H9 (cell line): ENCODE results near the gene FAM151A. TPM values are rescaled to one million over a fixed set of nuclear protein-coding genes. Genes with fewer than 3 reads are reported as not detected.

ENCODE experiments used
- DNase-seq: peaks from one replicate; pipeline ENCODE4 v3.0.0-alpha.2; 2017
- H2AFZ ChIP-seq: one replicate; pipeline ENCODE4 v1.6.1; 2013; ENCODE audit warnings: mild to moderate bottlenecking, low read length, control low read depth, moderate library complexity
- H2AK5ac ChIP-seq: 2 replicates; pipeline ENCODE4 v1.6.1; 2013; ENCODE audit warnings: low read length, control low read depth, mixed read lengths; ENCODE audit not compliant: insufficient read length
- H2BK120ac ChIP-seq: one replicate; pipeline ENCODE4 v1.6.1; 2013; ENCODE audit warnings: low read depth, mild to moderate bottlenecking, low read length, control low read depth, inconsistent platforms; ENCODE audit not compliant: poor library complexity, severe bottlenecking
- H2BK12ac ChIP-seq: 2 replicates; pipeline ENCODE4 v1.6.1; 2013; ENCODE audit warnings: low read length, control low read depth, mixed read lengths, low read depth; ENCODE audit not compliant: insufficient read length
- H2BK15ac ChIP-seq: 2 replicates; pipeline ENCODE4 v1.6.1; 2013; ENCODE audit warnings: low read depth, low read length, control low read depth
- H2BK20ac ChIP-seq: one replicate; pipeline ENCODE4 v1.6.1; 2013; ENCODE audit warnings: low read depth, mild to moderate bottlenecking, low read length, control low read depth, inconsistent platforms; ENCODE audit not compliant: poor library complexity, severe bottlenecking
- H2BK5ac ChIP-seq: 2 replicates; pipeline ENCODE4 v1.6.1; 2013; ENCODE audit warnings: low read length, control low read depth, mixed read lengths; ENCODE audit not compliant: insufficient read length
- H3K14ac ChIP-seq: 2 replicates; pipeline ENCODE4 v1.6.1; 2013; ENCODE audit warnings: low read length, control low read depth; ENCODE audit not compliant: insufficient read depth
- H3K18ac ChIP-seq: 2 replicates; pipeline ENCODE4 v1.6.1; 2013; ENCODE audit warnings: low read depth, mild to moderate bottlenecking, mixed read lengths, low read length, control low read depth; ENCODE audit not compliant: insufficient read length
- H3K23ac ChIP-seq: 2 replicates; pipeline ENCODE4 v1.6.1; 2013; ENCODE audit warnings: low read length, control low read depth, mixed read lengths, low read depth; ENCODE audit not compliant: insufficient read length
- H3K23me2 ChIP-seq: 2 replicates; pipeline ENCODE4 v1.6.1; 2013; ENCODE audit warnings: low read depth, mild to moderate bottlenecking, mixed read lengths, low read length, control low read depth; ENCODE audit not compliant: insufficient read length, poor library complexity, severe bottlenecking
- H3K27ac ChIP-seq: 2 replicates; pipeline ENCODE4 v1.5.1; 2013; ENCODE audit warnings: low read length, control low read depth, mixed read lengths, low read depth; ENCODE audit not compliant: insufficient read length
- H3K27me3 ChIP-seq: 2 replicates; pipeline ENCODE4 v1.6.1; 2013; ENCODE audit warnings: low read length, control low read depth, inconsistent platforms; ENCODE audit not compliant: insufficient read depth
- H3K4ac ChIP-seq: 2 replicates; pipeline ENCODE4 v1.6.1; 2013; ENCODE audit warnings: low read depth, mild to moderate bottlenecking, control low read depth, inconsistent platforms, low read length, moderate library complexity
- H3K4me1 ChIP-seq: 2 replicates; pipeline ENCODE4 v1.6.1; 2013; ENCODE audit warnings: low read length, control low read depth, inconsistent platforms; ENCODE audit not compliant: insufficient read depth
- H3K4me2 ChIP-seq: 2 replicates; pipeline ENCODE4 v1.6.1; 2013; ENCODE audit warnings: low read length, control low read depth, mixed read lengths; ENCODE audit not compliant: insufficient read length, insufficient read depth
- H3K56ac ChIP-seq: 2 replicates; pipeline ENCODE4 v1.6.1; 2013; ENCODE audit warnings: low read depth, mild to moderate bottlenecking, mixed read lengths, low read length, control low read depth; ENCODE audit not compliant: insufficient read length
- H3K79me1 ChIP-seq: 2 replicates; pipeline ENCODE4 v1.6.1; 2013; ENCODE audit warnings: low read depth, mild to moderate bottlenecking, moderate library complexity, low read length, control low read depth, inconsistent platforms; ENCODE audit not compliant: insufficient read depth, poor library complexity, severe bottlenecking
- H3K79me2 ChIP-seq: 2 replicates; pipeline ENCODE4 v1.6.1; 2013; ENCODE audit warnings: low read length, control low read depth, inconsistent platforms; ENCODE audit not compliant: insufficient read depth
- H3K9ac ChIP-seq: 2 replicates; pipeline ENCODE4 v1.6.1; 2013; ENCODE audit warnings: low read length, control low read depth, mixed read lengths; ENCODE audit not compliant: insufficient read length; ENCODE audit errors: extremely low read depth
- H3K9me3 ChIP-seq: one replicate; pipeline ENCODE4 v1.6.1; 2013; ENCODE audit warnings: low read depth, low read length, inconsistent platforms; ENCODE audit not compliant: control insufficient read depth
- H3T11ph ChIP-seq: one replicate; pipeline ENCODE4 v1.6.1; 2013; ENCODE audit warnings: mild to moderate bottlenecking, low read length, control low read depth, inconsistent platforms
- H4K20me1 ChIP-seq: one replicate; pipeline ENCODE4 v1.6.1; 2013; ENCODE audit not compliant: control insufficient read depth, insufficient read length, insufficient read depth
- H4K5ac ChIP-seq: 2 replicates; pipeline ENCODE4 v1.6.1; 2013; ENCODE audit warnings: low read depth, mild to moderate bottlenecking, mixed read lengths, low read length, control low read depth; ENCODE audit not compliant: insufficient read length
- H4K8ac ChIP-seq: replicated peaks from 2 replicates; pipeline ENCODE4 v1.6.1; 2013; ENCODE audit warnings: low read length, control low read depth, mixed read lengths, low read depth; ENCODE audit not compliant: insufficient read length
- H4K91ac ChIP-seq: 2 replicates; pipeline ENCODE4 v1.6.1; 2013; ENCODE audit warnings: low read depth, mild to moderate bottlenecking, moderate library complexity, mixed read lengths, low read length, control low read depth; ENCODE audit not compliant: insufficient read length
- H3K27ac Mint-ChIP-seq, 3 experiments: 2 replicates in 2 of 3; 3 replicates in 1 of 3; pipeline ENCODE4 v1.8.0; 2020 to 2021; ENCODE audit warnings: mixed read lengths in 3 of 3, mild to moderate bottlenecking in 1 of 3, moderate library complexity in 1 of 3
- H3K27me3 Mint-ChIP-seq: 2 replicates; pipeline ENCODE4 v1.8.0; 2021; ENCODE audit warnings: low read depth, mild to moderate bottlenecking, moderate library complexity, mixed read lengths
- H3K36me3 Mint-ChIP-seq, 3 experiments: 2 replicates in 2 of 3; 3 replicates in 1 of 3; pipeline ENCODE4 v1.8.0; 2020 to 2021; ENCODE audit warnings: low read depth in 3 of 3, mixed read lengths in 3 of 3; ENCODE audit not compliant: insufficient read depth in 1 of 3
- H3K4me1 Mint-ChIP-seq, 2 experiments: 2 replicates each; pipeline ENCODE4 v1.8.0; 2020; ENCODE audit warnings: mixed read lengths in 2 of 2
- H3K4me3 Mint-ChIP-seq, 2 experiments: 2 replicates in 1 of 2; 3 replicates in 1 of 2; pipeline ENCODE4 v1.8.0; 2020 to 2021; ENCODE audit warnings: mild to moderate bottlenecking in 2 of 2, mixed read lengths in 2 of 2, moderate library complexity in 1 of 2
- H3K9me3 Mint-ChIP-seq, 2 experiments: 2 replicates in 1 of 2; 3 replicates in 1 of 2; pipeline ENCODE4 v1.8.0; 2020; ENCODE audit warnings: mild to moderate bottlenecking in 2 of 2, mixed read lengths in 2 of 2, moderate library complexity in 1 of 2
- CTCF ChIP-seq: fragments of 200-600 bp; sonication (generic); conservative IDR thresholded peaks from 3 replicates; pipeline ENCODE4 v1.8.0; 2021; ENCODE audit warnings: antibody characterized with exemption, mild to moderate bottlenecking
- WGBS: extraction: QIAGEN DNeasy Blood & Tissue Kit; methylation state at CpG from one replicate; pipeline ENCODE4 v1.1.7; 2013; ENCODE audit warnings: missing lambda C conversion rate, low lambda C conversion rate, mixed read lengths; ENCODE audit not compliant: insufficient read length; ENCODE audit errors: extremely low coverage; 5-methylcytosine and 5-hydroxymethylcytosine counted together
- total RNA-seq: library from RNA; stranded (reverse); gene quantifications from 2 replicates; pipeline ENCODE4 v1.2.1, GENCODE V29; 2021

The FAM151A gene
- total RNA-seq, 1 experiment from 2014 or later: not detected

GRCh38 chr1:54658164-54658913, 35.0 kb upstream of the FAM151A start:
- Histone ChIP-seq H3K14ac (no peak overlapping the region), H3K4me2 (no peak overlapping the region), H2BK5ac (no peak overlapping the region), H2BK15ac (no peak overlapping the region), H2AK5ac (no peak overlapping the region), H4K91ac (no peak overlapping the region), H4K8ac (no peak overlapping the region), H4K20me1 (no peaks in the 10 kb centered on the region), H3K4me1 (no peaks in the 10 kb centered on the region), H2BK20ac (no peak overlapping the region), H3K79me1 (no peaks in the 10 kb centered on the region), H3K79me2 (no peaks in the 10 kb centered on the region), H3K27ac (no peak overlapping the region), H4K5ac (no peak overlapping the region), H3K9ac (no peak overlapping the region), H2BK12ac (no peak overlapping the region), H3K4ac (no peak overlapping the region), H3K23me2 (no peaks in the 10 kb centered on the region), H3K27me3 (no peaks in the 10 kb centered on the region), H3K18ac (no peak overlapping the region), H2AFZ (no peak overlapping the region), H3K23ac (no peak overlapping the region), H3T11ph (no peak overlapping the region), H3K56ac (no peak overlapping the region), H2BK120ac (no peak overlapping the region), H3K9me3 (no peaks in the 10 kb centered on the region)
- no CpG with 5 or more reads among the region's 2 CpGs for WGBS
- DNase-seq: no peak
- Mint-ChIP-seq H3K4me3 (no peak overlapping the region), H3K4me1 (no peaks in the 10 kb centered on the region), H3K9me3 (peaks cover 16% of the 10 kb centered on the region in 2 experiments), H3K36me3 (0 out of 7 replicates have a peak, but pooled peaks cover 0 to 3% (median 3%) of the 10 kb centered on the region in 3 experiments), H3K27ac (no peak overlapping the region), H3K27me3 (peaks cover 1% of the 10 kb centered on the region)
- TF ChIP-seq CTCF: no peak
